ENCODE measurements around the gene PLIN5.
"Not testable (repeated sequence)": the region's sequence is repeated elsewhere in the genome, so short reads cannot be mapped to it uniquely, and the experiment has no call there.

The PLIN5 gene

DNA sequence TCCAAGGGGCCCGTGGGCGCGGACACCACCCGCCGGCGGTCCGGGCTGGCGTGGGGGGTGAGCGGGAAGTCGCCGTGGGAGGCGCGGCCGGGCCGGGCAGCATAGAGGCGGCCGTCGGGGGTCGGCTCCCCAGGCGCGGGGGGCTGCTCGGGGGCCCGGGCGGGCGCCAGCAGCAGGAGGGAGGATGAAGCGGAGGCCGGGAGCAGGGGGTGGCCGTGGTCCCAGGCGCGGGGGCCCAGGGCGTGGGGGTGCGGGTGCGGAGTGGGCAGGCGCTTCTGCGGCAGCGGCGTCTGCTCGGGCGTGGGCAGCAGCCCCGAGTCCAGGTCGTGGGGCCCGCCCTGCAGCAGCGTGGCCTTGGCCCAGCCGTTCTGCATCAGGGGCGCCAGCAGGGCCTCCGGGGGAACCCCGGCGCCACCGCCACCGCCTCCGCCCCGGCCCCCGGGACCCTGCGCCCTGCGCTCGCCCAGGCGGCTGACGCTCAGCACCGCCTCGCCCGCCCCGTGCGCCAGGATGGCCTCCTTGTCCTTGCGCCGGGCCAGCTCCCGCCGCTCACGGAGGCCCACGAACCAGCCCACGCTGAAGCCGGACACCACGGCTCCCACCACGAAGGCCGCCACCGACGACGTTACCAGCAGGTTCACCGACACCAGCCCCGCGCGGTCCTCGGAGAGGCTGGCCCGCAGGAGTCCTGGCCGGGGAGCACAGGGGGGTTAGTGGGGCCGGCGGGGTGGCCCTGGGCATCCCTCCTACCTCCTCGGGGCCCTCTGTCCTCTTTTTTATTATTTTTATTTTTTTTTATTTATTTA lies 9.0 kb upstream of the PLIN5 start:
- no peak for DNase-seq (ENCODE audit: low read depth in 3 of 3)

DNA sequence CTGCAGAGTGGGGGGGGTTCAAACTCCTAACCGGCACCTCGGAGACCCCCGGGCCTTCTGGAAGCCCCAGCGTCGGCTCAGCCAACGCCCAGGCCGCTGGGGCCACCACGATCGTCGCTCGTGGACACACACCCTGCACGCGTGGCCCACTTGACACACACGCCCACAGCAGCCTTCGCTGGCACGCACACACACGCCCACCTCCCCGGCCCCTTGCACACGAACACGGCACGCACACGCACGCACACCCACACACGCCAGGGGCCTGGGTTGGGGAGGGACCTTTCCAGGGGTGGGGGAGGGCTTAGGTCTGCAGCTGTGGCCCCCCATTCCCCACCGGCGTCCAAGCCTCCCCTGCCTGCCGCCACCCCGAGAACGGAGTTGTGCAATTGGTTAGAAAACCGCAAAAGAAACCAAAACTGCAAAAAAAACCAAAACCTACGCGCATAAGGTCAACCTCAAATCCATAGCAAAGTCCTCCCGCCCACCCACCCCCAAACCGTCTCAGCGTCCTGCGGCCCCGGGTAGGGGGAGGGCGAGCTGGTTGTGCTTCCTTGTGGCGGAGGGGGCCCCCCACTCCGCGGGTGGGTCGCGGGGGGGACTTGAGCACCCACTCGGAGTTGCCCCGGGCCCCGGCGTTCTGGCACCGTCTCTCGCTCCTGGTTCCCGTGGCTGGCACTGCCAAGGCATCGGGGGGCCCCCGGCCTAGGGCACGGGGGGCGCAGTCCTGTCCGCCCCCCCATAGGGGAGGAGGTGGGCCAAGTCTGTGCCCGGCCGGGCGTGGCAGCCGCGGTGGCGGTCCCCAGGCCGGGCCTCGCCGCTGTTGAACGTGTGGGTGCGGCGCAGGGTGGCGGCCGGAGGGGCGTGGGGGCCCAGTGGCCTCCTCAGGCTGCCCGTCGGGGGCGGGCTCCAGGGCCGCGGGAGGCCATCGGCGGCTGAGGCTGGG lies 8.1 kb upstream of the PLIN5 start:
- DNase-seq (ENCODE audit: low read depth in 3 of 3), result no peak

DNA sequence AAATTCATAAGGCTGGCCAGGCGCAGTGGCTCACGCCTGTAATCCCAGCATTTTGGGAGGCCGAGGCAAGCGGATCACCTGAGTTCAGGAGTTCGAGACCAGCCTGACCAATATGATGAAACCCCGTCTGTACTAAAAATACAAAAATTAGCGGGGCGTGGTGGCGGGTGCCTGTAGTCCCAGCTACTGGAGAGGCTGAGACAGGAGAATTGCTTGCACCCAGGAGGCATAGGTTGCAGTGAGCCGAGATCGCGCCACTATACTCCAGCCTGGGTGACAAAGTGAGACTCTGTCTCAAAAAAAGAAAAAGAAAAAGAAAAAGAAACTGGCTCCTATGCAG lies 6.8 kb upstream of the PLIN5 start:
- not testable (repeated sequence) for DNase-seq (ENCODE audit: low read depth in 3 of 3)

DNA sequence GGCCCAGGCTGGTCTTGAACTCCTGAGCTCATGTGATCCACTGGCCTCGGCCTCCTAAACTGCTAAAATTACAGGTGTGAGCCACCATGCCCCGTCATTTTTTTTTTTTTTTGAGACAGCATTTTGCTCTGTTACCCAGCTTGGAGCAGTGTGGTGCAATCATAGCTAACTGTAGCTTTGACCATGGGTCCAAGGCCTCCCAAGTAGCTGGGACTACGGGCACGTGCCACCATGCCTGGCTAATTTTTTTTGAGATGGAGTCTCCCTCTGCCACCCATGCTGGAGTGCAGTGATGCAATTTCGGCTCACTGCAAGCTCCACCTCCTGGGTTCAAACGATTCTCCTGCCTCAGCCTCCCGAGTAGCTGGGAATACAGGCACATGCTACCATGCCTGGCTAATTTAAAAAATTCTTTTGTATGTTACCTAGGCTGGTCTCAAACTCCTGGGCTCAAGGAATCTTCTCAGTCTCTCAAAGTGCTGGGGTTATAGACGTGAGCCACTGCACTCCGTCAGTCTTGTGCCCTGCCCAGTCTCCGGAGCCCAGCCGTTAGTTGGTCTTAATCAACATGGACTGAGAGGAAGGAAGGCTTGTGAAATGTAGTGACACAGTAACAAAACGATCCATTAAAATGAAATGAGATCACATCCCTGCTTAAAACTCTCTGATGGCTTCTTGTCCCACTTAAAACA lies 6.2 kb upstream of the PLIN5 start:
- no peak for DNase-seq (ENCODE audit: low read depth in 3 of 3)

DNA sequence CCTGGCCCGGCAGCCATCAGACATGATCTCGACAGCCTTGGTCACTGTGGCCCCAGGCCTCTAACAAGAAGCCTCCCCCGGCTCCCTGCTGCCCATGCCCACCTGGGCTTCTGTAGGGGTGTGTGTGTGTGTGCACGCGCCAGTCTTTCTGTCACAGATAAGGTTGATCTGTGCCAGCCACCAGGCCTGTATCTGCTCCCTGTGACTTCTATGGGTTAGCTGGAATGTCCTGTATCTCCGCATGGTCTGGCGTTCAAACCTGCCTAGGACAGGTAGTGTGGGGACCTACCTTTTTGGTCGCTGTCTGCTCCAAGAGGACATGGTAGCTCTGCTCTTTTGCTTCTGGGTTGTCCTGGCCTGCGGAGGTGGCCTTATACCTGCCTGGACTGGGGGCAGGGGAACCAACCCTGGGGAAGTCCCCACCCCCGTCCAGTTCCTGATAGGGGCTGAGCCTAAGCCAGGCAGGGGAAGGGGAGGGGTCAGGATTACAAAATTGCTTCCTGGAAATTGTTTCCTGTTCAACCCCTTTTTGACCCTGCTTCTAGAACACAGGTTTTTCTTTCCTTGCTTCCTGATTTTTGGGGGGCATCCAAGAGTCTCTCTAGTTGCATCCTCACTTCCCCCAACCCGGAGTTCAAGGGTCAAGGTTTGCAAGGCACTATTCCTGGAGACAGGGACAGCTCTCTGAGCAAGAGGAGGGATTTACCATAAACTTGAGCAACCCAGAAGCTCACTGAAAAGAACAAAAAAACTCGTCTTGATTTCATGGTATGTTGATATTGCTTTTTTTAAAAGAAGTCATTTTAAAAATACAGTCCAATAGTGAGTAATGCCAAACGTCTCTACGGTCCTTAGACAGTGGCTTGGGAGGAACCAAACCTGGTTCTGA lies 4.9 kb upstream of the PLIN5 start, which contains the start of gene LRG1:
Gene LRG1, minus strand, starts transcription at position 344 of the 889 bp plus-strand sequence. Its CDS starts 23 bp downstream, at position 321.
- no peak for DNase-seq (ENCODE audit: low read depth in 3 of 3)

DNA sequence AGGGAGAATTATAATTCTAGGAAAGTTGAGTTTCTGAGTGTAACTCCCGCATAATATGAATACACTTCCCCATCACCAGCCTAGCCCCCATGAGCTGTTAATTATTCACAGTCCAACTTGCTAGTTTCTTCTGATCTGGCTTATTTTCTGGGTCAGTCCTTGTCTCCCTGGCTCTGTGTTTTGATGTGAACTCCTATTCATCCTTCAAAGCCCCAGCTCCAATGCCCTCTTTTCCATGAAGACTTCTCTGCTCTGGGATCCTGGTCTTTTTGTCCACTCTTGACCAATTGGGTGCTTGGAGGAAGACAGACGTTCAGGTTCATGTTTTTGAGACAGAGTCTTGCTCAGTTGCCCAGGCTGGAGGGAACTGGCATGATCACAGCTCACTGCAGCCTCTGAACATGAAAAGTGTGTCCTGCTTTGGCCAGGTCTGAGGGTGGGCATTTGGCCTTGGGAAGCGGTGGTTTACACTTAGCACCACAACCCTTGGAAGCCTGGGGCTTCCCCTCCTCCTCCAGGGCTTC lies 4.2 kb upstream of the PLIN5 start:
- DNase-seq (ENCODE audit: low read depth in 3 of 3), result no peak

DNA sequence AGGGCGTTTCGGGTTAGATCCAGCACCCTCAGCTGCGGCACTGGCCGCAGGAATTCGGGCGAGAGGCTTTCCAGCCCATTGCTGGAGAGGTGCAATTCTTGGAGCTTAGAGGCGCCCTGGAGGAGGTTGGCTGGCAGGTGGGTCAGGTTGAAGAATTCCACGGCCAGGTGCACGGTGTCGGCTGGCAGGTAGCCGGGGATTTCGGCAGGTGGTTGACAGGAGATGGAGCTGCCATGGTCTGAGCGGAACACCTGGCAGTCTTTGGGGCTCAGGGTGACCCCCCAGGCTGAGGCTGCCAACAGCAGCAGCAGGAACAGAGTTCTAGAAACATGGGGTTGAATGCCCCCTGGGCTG lies 3.6 kb upstream of the PLIN5 start:
- no peak for DNase-seq (ENCODE audit: low read depth in 3 of 3)

DNA sequence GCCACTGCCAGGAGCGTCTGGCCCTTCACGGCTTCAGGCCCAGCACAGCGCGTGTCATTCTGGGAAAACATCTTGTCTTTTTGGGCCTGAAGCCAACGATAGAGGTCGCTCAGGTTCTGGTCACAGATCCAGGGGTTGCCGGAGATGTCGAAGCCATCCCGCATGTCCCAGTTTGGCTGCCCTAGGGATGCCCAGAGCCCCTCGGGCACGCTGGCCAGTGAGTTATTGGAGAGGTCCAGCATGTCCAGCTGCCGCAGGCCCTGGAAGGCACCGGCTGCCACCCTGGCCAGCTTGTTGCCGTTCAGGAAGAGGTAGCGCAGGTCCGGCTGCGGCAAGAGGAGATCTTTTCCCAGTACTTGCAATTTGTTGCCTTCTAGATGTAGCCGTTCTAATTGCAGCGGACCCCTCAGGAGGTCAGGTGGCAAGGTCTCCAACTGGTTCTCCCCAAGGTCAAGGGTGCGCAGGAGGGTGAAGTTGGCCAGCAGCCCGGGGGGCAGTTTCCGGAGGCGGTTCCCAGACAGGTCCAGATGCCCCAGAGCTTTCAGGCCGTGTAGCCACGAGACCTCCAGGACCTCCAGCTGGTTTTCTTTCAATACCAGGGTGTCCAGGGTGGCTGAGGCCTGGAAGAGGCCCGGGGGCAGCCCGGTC lies 3.1 kb upstream of the PLIN5 start:
- DNase-seq (ENCODE audit: low read depth in 3 of 3), result no peak

DNA sequence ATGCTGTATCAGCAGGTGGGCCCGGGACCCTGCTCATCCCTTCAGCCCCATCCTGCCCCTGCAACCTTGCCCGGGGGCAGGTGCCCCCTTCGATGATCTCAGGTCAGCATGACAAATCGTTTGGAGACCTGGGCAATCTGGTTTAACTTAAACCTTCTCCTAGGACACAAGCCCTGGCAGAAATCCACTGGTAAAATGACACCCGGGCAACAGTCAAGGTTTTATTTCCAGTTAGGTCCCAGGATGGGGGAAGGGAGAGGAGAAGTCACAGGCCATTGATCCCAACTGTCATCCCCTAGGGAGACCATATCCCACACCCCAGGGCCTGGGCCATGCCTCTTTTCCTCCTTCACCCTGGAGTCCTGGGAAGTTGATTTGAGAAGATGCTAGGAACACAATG lies 1.8 kb upstream of the PLIN5 start:
- no peak for DNase-seq (ENCODE audit: low read depth in 3 of 3)

DNA sequence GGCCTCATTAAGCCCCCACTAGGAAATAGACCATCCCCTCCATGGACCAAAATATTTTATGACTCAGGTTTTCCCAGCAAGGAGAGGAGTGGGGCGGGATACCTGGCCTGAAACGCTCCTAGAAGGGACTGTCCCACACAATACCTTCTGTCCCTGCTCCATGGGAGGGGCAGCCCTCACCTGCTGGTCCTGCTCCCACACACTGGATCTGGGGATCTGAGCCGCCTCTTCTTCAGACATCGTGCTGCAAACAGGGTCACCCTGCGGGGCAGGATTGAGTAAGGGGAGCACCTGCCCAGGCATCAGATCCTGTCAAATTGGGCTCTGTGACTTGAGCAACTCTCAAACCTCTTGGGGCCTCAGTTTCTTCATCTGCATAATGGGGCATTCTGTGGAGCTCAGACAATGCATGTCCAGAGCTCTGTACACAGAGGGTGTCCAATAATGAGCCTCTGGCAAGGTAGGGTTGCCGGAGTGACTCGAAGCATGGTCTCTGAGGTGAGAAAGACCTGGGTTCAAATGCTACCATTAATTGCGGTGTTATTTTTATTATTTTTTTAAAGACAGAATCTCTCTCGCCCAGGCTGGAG lies 1.1 kb downstream of the PLIN5 start:
- no peak for DNase-seq (ENCODE audit: low read depth in 3 of 3)

DNA sequence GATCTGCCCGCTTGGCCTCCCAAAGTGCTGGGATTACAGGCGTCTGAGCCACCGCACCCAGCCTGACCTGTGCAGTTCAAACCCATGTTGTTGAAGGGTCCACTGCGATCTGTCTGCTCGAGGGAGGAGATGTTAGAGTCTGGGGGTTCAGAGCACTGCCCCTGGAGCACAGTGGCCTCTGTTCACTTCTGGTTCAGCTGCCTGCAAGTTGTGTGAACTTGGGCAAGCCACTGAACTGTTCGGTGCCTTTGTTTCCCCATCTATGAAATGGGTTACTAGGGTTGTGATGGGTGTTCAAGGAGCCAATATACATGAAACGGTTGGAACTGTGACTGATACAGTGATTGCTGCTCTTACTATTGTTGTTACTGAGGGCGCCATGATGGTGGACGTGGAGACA lies 1.7 kb downstream of the PLIN5 start:
- DNase-seq (ENCODE audit: low read depth in 3 of 3), result no peak

DNA sequence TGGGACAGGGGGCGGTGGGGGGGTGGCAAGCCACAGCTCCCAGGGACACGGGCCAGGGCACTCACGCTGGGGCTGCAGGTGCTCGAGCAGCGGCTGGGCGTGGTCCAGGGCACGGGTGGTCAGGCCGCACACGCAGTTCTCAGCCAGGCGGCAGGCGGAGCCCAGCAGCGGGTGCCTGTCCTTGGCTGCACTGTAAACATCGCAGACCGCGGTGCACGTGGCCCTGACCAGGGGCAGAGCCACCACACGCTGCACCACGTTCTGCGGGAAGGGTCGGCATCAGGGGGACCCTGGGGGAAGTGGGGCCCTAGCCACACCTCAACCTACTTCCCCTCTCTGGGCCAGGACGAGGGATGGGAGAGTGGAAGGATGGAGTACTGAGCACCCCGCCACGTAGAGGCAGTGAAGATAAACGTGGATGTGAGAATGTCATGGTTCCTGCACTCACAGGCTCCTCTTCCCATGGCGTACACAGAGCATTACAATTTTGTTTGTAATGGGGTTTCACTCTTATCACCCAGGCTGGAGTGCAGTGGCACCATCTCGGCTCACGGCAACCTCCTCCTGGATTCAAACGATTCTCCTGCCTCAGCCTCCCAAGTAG lies 3.4 kb downstream of the PLIN5 start:
- no peak for DNase-seq (ENCODE audit: low read depth in 3 of 3)

DNA sequence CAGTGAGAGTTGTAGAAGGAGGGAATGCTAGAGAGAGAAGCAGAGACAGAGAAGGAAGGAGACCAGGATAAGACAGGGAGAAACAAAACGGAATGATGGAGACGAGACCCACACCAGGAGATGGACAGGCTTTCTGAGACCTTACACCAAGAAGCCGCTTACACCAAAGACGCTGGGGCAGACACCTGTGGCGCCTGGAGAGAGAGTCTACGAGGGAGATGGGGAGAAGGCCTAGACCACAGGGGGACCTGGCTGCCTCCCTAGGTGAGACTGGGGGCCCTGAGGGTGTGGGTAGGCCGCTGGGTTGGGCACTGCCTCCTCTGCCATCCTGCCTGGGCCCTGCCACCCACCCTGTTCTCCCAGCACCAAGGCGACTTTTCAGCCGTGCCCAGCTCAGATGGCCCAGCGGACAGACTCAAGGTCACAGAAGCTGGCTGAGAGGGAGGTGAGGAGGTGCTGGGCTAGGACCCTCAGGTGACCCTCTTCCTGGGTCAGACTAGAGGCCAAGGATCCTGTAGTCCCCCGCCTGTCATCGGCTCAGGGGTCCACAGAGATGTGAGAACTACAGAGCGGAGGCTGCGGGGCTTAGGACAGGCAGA lies 5.0 kb downstream of the PLIN5 start:
- DNase-seq (ENCODE audit: low read depth in 3 of 3), result no peak

DNA sequence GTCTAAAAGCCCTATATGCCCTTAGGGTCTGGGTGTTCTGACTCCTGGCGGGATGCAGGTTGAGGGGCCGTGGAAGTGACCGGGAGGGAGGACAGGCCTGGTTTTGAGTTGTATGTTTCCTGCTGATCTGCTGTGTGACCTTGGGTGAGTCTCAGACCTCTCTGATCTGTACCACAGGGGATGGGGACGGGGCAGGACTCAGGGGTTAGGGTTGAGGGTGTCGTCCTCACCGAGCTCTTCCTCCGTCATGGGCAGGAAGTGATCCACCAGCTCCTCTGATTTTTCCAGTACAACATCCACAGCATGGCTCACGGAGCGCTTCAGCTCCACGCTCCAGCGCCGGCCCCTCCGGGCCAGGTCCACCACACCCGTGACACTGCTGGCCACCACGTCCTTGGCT lies 6.2 kb downstream of the PLIN5 start:
- DNase-seq (ENCODE audit: low read depth in 3 of 3), result no peak

DNA sequence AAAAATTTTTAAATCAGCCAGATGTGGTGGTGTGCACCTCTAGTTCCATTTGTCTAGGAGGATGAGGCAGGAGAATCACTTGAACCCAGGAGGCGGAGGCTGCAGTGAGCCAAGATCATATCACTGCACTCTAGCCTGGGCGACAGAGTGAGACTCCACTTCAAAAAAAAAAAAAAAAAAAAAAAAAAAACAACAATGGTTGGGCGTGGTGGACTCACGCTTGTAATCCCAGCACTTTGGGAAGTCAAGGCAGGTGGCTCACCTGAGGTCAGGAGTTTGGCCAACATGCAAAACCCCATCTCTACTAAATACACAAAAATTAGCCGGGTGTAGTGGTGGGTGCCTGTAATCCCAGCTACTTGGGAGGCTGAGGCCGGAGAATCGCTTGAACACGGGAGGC lies 7.6 kb downstream of the PLIN5 start:
- not testable (repeated sequence) for DNase-seq (ENCODE audit: low read depth in 3 of 3)

DNA sequence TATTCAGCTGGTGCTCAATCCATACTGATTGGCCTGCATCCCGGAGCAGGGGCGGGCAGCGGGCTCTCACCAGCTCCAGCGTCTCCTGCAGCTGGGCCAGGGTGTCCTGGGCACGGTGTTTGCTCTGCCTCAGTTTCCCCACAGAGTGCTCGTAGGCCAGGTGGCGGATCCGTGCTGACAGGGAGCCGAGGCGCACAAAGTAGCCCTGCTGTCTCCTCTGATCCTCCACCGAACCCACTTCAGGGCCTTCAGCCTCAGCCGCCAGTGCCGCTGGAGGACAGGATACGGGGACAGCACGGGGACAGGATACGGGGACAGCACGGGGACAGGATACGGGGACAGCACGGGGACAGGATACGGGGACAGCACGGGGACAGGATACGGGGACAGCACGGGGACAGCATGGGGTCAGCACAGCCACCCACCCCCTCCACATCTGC lies 9.4 kb downstream of the PLIN5 start:
- no peak for DNase-seq (ENCODE audit: low read depth in 3 of 3)

DNA sequence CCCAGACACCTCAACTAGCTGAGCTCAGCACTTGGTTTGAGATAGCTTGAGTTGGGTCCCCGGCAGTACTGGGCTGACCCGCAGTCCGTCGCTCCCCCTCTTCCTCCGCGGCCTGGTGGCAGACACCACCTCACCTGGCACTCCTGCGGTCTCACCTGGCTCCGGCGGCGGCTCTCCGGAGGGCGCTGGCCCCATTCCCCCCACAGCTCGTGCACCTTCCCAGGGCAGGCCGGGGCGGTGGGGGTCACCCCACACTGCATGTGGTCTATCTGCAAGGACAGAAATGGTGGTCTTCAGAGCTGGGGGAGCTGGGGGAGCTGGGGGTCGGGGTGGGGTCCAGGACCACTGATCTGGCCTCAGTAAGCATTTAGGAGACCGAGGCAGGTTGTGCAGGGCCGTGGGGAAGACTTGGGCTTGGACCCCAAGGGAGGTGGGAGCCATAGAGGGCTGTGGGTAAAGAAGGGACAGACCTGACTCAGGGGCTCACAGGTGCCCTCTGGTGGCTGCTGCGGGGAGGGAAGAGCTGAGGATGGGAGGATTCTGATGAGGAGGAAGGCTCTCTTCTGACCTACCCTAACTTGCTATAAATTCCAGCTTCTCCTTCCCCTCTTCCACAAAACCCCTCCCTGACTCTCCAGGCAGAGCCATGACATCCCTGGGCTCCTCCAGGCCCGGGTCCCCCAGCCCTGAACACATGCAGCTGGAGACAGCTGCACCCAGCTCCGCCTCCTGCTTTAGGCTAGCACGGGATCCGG lies 10.0 kb downstream of the PLIN5 start:
- peak; percentile 39 to 52 (median 48) for DNase-seq (ENCODE audit: low read depth in 3 of 3)

DNA sequence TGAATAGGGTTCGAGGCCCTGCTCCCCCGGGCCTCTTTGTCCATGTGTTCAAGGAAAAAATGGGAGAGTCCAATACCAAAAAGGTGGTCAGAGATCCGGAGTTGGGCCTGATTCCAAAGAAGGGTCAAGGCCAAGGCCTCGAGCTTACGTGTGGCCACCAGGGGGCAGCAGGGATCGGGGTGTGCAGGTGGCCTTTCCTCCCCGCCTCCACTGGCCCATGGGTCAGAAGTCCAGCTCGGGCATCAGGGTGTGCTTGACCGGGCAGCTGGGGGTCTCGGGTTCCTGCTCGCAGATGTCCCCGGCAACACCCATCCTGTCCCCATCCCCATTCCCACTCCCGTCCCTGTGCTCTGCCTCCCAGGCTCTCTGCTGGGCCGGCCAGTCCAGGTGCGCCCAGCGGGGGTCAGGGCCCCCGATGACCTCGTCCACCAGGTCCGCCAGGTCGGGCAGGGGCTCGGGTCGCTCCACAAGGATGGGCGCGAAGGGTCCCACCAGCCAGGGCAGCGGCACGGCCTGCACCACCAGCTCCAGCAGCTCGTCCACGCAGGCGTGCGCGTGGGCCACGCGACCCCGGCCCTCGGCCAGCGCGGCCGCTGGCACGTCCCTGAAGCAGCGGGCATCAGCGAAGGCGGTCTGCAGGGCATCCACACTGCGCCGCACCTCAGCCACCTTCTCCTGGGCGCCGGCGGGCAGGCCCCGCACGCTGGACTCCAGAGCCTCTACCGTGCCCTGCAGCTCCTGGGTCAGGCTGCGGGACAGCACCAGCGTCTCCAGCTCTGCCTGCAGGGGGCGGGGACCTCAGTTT lies 11.5 kb downstream of the PLIN5 start:
- no peak for DNase-seq (ENCODE audit: low read depth in 3 of 3)

All from stimulated activated CD4-positive, alpha-beta T cell treated with anti-CD3 and anti-CD28 coated beads, TNF-alpha, amount 100 ng/mL, for 4 hours (primary cell).